Dedifferentiated amniotic fluid mesenchymal stem cell (primary cell): Measurements from ENCODE around the gene DSG3.
"Not testable (repeated sequence)": the region's sequence is repeated elsewhere in the genome, so short reads cannot be mapped to it uniquely, and the experiment has no call there.

ENCODE experiments used
- DNase-seq: peaks from one replicate; pipeline ENCODE4 v3.0.0-alpha.2; 2016; ENCODE audit errors: extremely low spot score

DSG3 gene

GRCh38 chr18:31491586-31491985 lies 44.0 kb downstream of the DSG3 start:
- DNase-seq, result no peak

- no peak for DNase-seq
These were observed 45.1 kb downstream of the DSG3 start for GRCh38 chr18:31492671-31493070.

- no peak for DNase-seq
These were observed 45.6 kb downstream of the DSG3 start for GRCh38 chr18:31493171-31493570.

DNA sequence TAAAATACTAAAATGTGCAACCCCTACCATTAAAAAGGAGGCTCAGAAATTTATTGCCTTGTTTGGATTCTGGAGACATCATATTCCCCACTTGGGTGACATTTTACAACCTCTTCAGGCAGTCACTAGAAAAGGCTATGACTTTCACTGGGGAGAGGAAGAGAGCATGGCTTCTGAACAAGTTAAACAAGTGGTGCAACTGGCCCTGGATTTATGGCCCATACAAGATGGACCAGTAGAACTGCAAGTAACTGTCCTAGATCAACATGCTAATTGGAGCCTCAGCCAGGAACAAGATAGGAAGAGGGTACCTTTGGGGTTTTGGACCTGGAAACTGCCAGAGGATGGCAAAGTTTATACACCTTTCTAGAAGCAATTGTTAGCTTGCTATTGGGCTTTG lies 46.4 kb downstream of the DSG3 start:
- no peak for DNase-seq

DNA sequence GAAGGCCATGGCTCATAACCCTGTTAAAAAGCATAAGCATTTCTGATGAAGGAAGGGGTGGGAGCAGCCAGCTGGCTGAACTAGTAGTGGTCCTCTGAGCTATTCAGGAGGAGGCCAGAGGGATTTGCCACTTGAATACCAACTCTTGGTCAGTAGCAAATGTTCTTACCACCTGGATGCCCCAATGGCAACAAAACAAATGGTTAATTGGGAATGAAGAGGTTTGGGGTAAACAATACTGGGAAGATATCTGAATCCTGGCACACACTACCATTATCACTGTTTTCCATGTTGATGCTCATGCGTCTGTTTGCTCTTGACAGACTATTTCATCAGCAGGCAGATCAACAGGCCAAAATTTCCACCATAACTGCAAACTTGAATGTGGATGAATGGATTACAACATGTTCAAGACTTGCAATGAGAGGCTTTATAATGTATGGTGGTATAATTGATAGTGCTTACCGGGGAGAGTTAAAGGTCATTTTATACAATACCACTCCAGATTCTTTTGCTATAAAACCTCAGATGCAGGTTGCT lies 47.2 kb downstream of the DSG3 start:
- not testable (repeated sequence) for DNase-seq

- no peak for DNase-seq
These were observed 49.9 kb downstream of the DSG3 start for GRCh38 chr18:31497404-31497835.

- no peak for DNase-seq
These were observed 50.5 kb downstream of the DSG3 start, which contains the start of gene DSG2 for GRCh38 chr18:31497836-31498573. Gene DSG2 (plus strand): TSS chr18:31498177. CDS start chr18:31498252, 75 bp downstream.

- no peak for DNase-seq
These were observed 51.3 kb downstream of the DSG3 start for GRCh38 chr18:31498574-31499524.

GRCh38 chr18:31500051-31500688 lies 52.6 kb downstream of the DSG3 start:
- no peak for DNase-seq

- DNase-seq, result no peak
These were observed 55.5 kb downstream of the DSG3 start for GRCh38 chr18:31503011-31503410.

DNA sequence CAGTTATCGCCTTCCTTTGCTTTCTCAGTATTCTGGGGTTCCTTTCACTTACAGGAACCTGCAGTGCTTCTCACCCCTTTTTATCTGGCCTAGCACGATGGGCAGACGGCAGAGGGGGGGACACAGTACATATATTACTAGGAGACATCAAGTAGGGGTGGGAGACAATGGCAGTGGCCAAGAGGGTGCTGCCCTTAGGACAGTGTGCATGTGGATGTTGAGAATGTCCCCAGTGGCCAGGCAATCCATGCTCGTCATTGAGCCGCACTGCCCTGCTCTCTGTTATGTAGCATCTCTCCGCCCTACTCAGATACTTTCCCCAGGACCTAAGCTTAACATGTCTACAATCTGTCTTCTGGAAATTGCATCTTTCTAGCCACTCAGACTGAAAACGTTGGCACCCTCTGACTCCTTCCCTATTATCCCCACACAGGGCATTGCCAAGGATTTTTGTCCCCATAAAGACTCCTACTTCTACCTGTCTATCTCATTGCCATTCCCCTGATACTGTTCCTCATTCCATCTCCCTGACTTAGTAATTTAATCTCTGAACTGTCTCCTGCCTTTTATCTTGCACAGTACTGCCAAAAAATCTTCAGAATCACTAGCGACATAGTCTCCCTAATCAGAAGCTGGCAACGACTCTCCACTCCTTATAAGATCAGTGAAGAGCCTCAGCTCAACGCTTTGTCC lies 57.1 kb downstream of the DSG3 start:
- no peak for DNase-seq

- DNase-seq, result no peak
These were observed 57.6 kb downstream of the DSG3 start for GRCh38 chr18:31505156-31505555.

GRCh38 chr18:31506024-31506742 lies 58.6 kb downstream of the DSG3 start:
- DNase-seq, result no peak

GRCh38 chr18:31507124-31507523 lies 59.6 kb downstream of the DSG3 start:
- DNase-seq, result not testable (repeated sequence)

GRCh38 chr18:31508781-31509180 lies 61.2 kb downstream of the DSG3 start:
- no peak for DNase-seq

DNA sequence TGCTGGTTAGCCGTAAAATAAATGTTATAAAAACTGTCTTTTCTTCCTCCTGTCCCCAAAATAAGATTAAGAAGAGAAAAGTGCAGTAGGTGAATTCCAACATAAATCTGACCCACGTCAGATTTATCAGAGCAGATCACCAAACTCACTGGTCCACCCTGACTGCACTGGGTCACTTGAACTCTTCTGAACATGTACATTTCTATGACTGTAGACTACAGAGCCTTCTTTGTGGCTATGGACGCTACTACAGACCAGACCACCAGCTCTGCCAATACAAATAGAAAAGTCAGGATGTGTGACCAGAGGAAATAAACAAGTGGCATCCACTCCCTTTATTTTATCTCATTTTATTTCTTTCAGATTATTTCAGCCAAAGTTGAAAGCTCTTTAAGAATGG lies 62.0 kb downstream of the DSG3 start:
- no peak for DNase-seq

- DNase-seq, result no peak
These were observed 62.8 kb downstream of the DSG3 start for GRCh38 chr18:31510319-31510718.

DNA sequence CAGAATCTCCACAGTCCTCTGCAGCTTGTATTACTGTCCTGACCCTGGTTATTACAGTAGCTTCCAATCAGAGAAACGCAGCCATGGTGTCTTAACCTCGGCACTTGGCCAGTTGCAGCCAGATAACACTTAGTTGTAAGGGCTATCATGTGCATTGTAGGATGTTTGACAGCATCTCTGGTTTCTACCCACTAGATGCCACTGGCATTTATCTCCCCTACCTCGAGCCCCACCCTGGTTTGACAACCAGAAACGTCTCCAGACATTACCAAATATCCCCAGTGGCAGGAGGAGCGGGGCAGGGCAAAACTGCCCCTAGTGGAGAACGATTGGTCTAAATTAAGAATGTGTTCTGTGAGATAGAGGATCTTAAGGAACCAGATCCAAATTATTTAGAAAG lies 63.6 kb downstream of the DSG3 start:
- DNase-seq, result no peak

DNA sequence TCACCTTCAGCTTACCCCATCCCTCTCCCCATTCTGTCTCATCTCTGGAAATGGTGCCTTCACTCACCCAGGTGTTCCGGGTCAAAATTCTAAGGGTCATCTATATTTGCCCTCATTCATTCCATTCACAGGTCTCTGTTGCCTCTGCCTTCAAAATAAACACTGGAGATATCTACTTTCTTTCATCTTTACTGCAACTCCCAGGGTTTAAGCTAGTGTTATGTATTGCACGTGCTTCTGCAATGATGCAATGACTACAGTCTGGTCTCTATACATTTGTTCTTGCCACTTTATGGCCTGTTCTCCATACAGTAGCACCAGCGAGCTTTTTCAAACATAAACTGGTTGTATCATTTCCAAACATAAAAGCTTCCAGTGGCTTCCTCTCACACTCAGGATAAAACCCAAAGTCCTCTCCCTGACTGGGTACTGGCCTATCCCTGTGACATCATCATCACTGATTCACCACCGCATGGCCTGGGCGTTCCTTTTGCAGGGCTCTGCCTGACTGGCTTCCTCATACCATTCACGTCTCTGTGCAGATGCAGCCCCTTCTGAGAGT lies 64.7 kb downstream of the DSG3 start:
- no peak for DNase-seq

DNA sequence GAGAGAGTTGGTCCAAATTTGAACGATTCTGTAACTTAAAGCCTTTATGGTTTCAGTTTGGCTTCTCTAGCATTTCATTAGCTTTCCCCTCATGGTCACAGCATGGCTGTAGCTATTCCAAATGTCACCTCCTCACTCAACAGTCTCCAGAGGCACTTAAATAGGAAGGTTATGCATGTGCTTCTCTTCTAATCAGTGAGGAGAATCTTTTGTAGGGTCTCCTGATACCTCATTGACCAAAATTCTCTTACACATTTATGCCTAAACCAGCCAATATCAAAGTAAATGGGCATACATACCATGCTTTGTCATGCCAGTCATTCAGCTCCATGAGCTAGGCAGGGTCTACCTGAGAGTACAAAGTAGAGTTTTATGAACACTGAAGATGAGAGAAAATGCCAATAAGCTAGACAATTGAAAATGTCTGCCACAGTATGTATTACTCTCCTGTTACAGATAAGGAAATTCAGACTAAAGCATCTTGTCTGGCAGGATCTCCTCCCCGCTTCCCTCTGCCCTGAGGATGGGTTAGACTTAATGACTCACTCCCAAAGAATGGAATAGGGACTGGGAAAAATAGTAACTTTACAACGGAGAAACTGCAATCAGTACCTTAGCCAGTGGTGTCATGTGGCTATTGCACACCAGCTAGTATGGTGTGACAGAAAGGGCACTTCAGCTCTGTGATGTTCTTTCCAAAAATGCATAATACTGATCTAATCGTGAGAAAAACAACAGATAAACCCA lies 65.8 kb downstream of the DSG3 start:
- DNase-seq, result no peak
